Activated T-cell treated with anti-CD3 and anti-CD28 coated beads for 48 hours (primary cell): ENCODE results near the gene VAT1.
A peak's percentile ranks its signal among the peaks of the same experiment; 100 is the strongest.

Source experiments
- DNase-seq: peaks from one replicate; pipeline ENCODE4 v3.0.0-alpha.2; 2020; ENCODE audit warnings: low read depth

Gene VAT1

GRCh38 chr17:43027091-43028032, 5.2 kb upstream of the VAT1 start:
- DNase-seq: no peak

- DNase-seq: no peak
Observed at GRCh38 chr17:43026595-43026994, 4.4 kb upstream of the VAT1 start.

- no peak for DNase-seq
Observed at GRCh38 chr17:43025766-43026537, 3.8 kb upstream of the VAT1 start.

- no peak for DNase-seq
Observed at GRCh38 chr17:43025290-43025657, 3.1 kb upstream of the VAT1 start.

GRCh38 chr17:43024407-43025289, 2.5 kb upstream of the VAT1 start, which contains the start of gene RND2:
Gene RND2 (plus strand): TSS chr17:43025231. CDS start chr17:43025348, 117 bp downstream.
- peak; percentile 69 for DNase-seq

- DNase-seq: no peak
Observed at GRCh38 chr17:43020789-43021740, 1.1 kb downstream of the VAT1 start.

- DNase-seq: no peak
Observed at GRCh38 chr17:43020030-43020621, 2.1 kb downstream of the VAT1 start.

- no peak for DNase-seq
Observed at GRCh38 chr17:43019418-43019817, 2.8 kb downstream of the VAT1 start.

- DNase-seq: no peak
Observed at GRCh38 chr17:43018932-43019331, 3.3 kb downstream of the VAT1 start.

- DNase-seq: no peak
Observed at GRCh38 chr17:43018008-43018853, 4.0 kb downstream of the VAT1 start.

GRCh38 chr17:43016216-43016615, 6.0 kb downstream of the VAT1 start:
- no peak for DNase-seq

- DNase-seq: no peak
Observed at GRCh38 chr17:43015579-43015978, 6.6 kb downstream of the VAT1 start.

- no peak for DNase-seq
Observed at GRCh38 chr17:43014649-43015542, 7.3 kb downstream of the VAT1 start.

- no peak for DNase-seq
Observed at GRCh38 chr17:43014020-43014648, 8.1 kb downstream of the VAT1 start.

- no peak for DNase-seq
Observed at GRCh38 chr17:43013296-43013695, 8.9 kb downstream of the VAT1 start.

- no peak for DNase-seq
Observed at GRCh38 chr17:43011728-43012472, 10.3 kb downstream of the VAT1 start.

- no peak for DNase-seq
Observed at GRCh38 chr17:43010667-43011308, 11.4 kb downstream of the VAT1 start.
